Measurements from ENCODE around the gene TMEM238L. TPM values are rescaled to one million over a fixed set of nuclear protein-coding genes. Genes with fewer than 3 reads are reported as not detected.
"Not testable (repeated sequence)": the region's sequence is repeated elsewhere in the genome, so short reads cannot be mapped to it uniquely, and the experiment has no call there.

The TMEM238L gene
- total and polyA plus RNA-seq, 9 of the 15 experiments (the other 6 are each of a cell fraction or from before 2014, with no cell fraction given): not detected

DNA sequence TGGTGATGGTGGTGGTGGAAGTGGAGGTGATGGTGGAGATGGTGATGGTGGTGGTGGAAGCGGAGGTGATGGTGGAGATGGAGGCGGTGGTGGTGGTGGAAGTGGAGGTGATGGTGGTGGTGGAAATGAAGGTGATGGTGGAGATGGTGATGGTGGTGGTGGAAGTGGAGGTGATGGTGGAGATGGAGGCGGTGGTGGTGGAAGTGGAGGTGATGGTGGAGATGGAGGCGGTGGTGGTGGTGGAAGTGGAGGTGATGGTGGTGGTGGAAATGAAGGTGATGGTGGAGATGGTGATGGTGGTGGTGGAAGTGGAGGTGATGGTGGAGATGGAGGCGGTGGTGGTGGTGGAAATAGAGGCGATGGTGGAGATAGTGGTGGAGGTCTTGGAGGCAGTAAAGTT lies 42.7 kb upstream of the TMEM238L start:
- FAIRE-seq; H3K36me3 ChIP-seq (ENCODE audit: control insufficient read depth, insufficient read depth, low read length); CTCF ChIA-PET (ENCODE audit: low intra/inter-chr PET ratio); H3K4me3 ChIP-seq; BruUV-seq (replicated peaks); DNase-seq (ENCODE audit: extremely low read depth in 1 of 4, low spot score in 3 of 4); H3K27me3 ChIP-seq (ENCODE audit: control insufficient read depth in 2 of 2, insufficient read depth in 2 of 2, low read length in 2 of 2); H3K4me2 ChIP-seq (ENCODE audit: insufficient read depth, low read length); H4K20me1 ChIP-seq (replicated peaks; ENCODE audit: control insufficient read depth, insufficient read depth, low read length); H2AFZ ChIP-seq (ENCODE audit: low read depth, low read length); ATAC-seq; H3K9me1 ChIP-seq (ENCODE audit: control insufficient read depth, insufficient read depth, low read length); H3K9me3 ChIP-seq (replicated peaks; ENCODE audit: control insufficient read depth, insufficient read depth, low read depth, low read length); intact Hi-C loops (cut with micrococcal nuclease); H3K27ac ChIP-seq (ENCODE audit: extremely low read depth, low read depth, low read length); H3K4me1 ChIP-seq (replicated peaks in 1 of 2; ENCODE audit: control insufficient read depth in 2 of 2, insufficient read depth in 2 of 2, low read length in 2 of 2); POLR2A ChIA-PET; H3K79me2 ChIP-seq (ENCODE audit: control insufficient read depth, insufficient read depth, low read length); H3K9ac ChIP-seq (ENCODE audit: insufficient read depth in 1 of 2, low read depth in 2 of 2, low read length in 2 of 2): not testable (repeated sequence)
- TF ChIP-seq ELF4 (CRISPR knock-in tag; IDR thresholded peaks at IDR 0.05): 0 out of 2 replicates have a peak, but pooled peaks have one; percentile 15
- in situ Hi-C loops (cut with MboI): loop anchor here (10.0 kb wide), 1 partner anchor 202 kb away; no protein-coding TSS in a partner anchor
- WGBS (ENCODE audit: insufficient coverage, low coverage, missing lambda C conversion rate): 66% methylated on average over 4 of the region's 6 CpGs

DNA sequence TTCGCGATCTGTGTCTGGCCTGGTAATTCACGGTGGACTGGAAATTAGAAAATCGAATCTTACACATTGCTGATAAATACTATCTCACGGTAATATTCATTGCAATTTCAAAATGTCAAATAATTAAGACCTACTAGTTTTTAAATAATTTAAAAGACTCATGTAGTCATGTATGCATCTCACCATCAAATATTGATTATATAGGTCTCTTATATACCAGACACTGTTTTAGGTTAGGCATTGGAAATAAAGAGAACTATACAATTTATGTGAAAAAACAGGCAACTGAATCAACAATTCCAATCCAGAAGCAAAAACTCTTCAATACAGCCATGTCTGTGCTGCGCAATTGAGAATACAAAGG lies 41.5 kb upstream of the TMEM238L start:
- Histone ChIP-seq H3K4me1 (replicated peaks in 1 of 2; ENCODE audit: control insufficient read depth in 2 of 2, insufficient read depth in 2 of 2, low read length in 2 of 2) (peaks cover 0 to 4% of the 10 kb centered on the region in 2 experiments; a peak in 2 of 5 replicates), H4K20me1 (replicated peaks; ENCODE audit: control insufficient read depth, insufficient read depth, low read length) (no peaks in the 10 kb centered on the region), H3K9me3 (replicated peaks; ENCODE audit: control insufficient read depth, insufficient read depth, low read depth, low read length) (no peaks in the 10 kb centered on the region), H2AFZ (ENCODE audit: low read depth, low read length) (no peak overlapping the region), H3K27ac (ENCODE audit: extremely low read depth, low read depth, low read length) (no peak overlapping the region), H3K79me2 (ENCODE audit: control insufficient read depth, insufficient read depth, low read length) (no peaks in the 10 kb centered on the region), H3K9ac (ENCODE audit: insufficient read depth in 1 of 2, low read depth in 2 of 2, low read length in 2 of 2) (no peak overlapping the region), H3K27me3 (ENCODE audit: control insufficient read depth in 2 of 2, insufficient read depth in 2 of 2, low read length in 2 of 2) (no peaks in the 10 kb centered on the region), H3K36me3 (ENCODE audit: control insufficient read depth, insufficient read depth, low read length) (no peaks in the 10 kb centered on the region), H3K4me3 (no peak overlapping the region), H3K9me1 (ENCODE audit: control insufficient read depth, insufficient read depth, low read length) (no peaks in the 10 kb centered on the region), H3K4me2 (ENCODE audit: insufficient read depth, low read length) (no peak overlapping the region)
- ChIA-PET CTCF (ENCODE audit: low intra/inter-chr PET ratio) (interaction anchor here (1.6 kb wide), 1 partner anchor 108 kb away, joined by 5 read pairs; no protein-coding TSS in a partner anchor), POLR2A (no interaction called here)
- WGBS (ENCODE audit: insufficient coverage, low coverage, missing lambda C conversion rate): 0% methylated on average over 5 of the region's 6 CpGs
- no TSS peak for BruUV-seq (replicated peaks)
- FAIRE-seq (no peak), DNase-seq (ENCODE audit: extremely low read depth in 1 of 4, low spot score in 3 of 4) (no peak), ATAC-seq (no peak)
- intact Hi-C loops (cut with micrococcal nuclease): loop anchor here (1.0 kb wide), 2 partner anchors 108 to 199 kb away; no protein-coding TSS in a partner anchor
- in situ Hi-C loops (cut with MboI): loop anchor here (10.0 kb wide), 1 partner anchor 201 kb away; no protein-coding TSS in a partner anchor
- TF ChIP-seq ZNF354B (CRISPR knock-in tag; IDR thresholded peaks at IDR 0.05) (no peak), LCOR (CRISPR knock-in tag; IDR thresholded peaks at IDR 0.05) (no peak), NR2F6 (CRISPR knock-in tag; IDR thresholded peaks at IDR 0.05) (no peak), ZC3H11A (IDR thresholded peaks at IDR 0.05; ENCODE audit: low read depth, low read length) (no peak), SLC30A9 (CRISPR knock-in tag; IDR thresholded peaks at IDR 0.05) (no peak), ZNF133 (CRISPR knock-in tag; IDR thresholded peaks at IDR 0.05) (no peak), KAT8 (IDR thresholded peaks at IDR 0.05; ENCODE audit: low read depth) (no peak), NFYB (IDR thresholded peaks at IDR 0.05; ENCODE audit: extremely low read depth, insufficient read length) (no peak)
- TF ChIP-seq, protein P1, sequence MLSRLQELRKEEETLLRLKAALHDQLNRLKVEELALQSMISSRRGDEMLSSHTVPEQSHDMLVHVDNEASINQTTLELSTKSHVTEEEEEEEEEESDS (CRISPR knock-in tag; IDR thresholded peaks at IDR 0.05): no peak
- TF ChIP-seq, protein P2, sequence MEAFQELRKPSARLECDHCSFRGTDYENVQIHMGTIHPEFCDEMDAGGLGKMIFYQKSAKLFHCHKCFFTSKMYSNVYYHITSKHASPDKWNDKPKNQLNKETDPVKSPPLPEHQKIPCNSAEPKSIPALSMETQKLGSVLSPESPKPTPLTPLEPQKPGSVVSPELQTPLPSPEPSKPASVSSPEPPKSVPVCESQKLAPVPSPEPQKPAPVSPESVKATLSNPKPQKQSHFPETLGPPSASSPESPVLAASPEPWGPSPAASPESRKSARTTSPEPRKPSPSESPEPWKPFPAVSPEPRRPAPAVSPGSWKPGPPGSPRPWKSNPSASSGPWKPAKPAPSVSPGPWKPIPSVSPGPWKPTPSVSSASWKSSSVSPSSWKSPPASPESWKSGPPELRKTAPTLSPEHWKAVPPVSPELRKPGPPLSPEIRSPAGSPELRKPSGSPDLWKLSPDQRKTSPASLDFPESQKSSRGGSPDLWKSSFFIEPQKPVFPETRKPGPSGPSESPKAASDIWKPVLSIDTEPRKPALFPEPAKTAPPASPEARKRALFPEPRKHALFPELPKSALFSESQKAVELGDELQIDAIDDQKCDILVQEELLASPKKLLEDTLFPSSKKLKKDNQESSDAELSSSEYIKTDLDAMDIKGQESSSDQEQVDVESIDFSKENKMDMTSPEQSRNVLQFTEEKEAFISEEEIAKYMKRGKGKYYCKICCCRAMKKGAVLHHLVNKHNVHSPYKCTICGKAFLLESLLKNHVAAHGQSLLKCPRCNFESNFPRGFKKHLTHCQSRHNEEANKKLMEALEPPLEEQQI (IDR thresholded peaks at IDR 0.05): no peak
- TF ChIP-seq, protein P3, sequence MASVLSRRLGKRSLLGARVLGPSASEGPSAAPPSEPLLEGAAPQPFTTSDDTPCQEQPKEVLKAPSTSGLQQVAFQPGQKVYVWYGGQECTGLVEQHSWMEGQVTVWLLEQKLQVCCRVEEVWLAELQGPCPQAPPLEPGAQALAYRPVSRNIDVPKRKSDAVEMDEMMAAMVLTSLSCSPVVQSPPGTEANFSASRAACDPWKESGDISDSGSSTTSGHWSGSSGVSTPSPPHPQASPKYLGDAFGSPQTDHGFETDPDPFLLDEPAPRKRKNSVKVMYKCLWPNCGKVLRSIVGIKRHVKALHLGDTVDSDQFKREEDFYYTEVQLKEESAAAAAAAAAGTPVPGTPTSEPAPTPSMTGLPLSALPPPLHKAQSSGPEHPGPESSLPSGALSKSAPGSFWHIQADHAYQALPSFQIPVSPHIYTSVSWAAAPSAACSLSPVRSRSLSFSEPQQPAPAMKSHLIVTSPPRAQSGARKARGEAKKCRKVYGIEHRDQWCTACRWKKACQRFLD (CRISPR knock-in tag; IDR thresholded peaks at IDR 0.05): no peak

Measured in K562 (cell line).